ENCODE data around the gene ANK2.

- TF ChIP-seq GATA2 (IDR thresholded peaks at IDR 0.05; ENCODE audit: low read depth, low read length) (no peak), GATA3 (IDR thresholded peaks at IDR 0.05; ENCODE audit: low read depth, low read length) (no peak)
Measured at GRCh38 chr4:113285501-113285900, 236.0 kb downstream of the ANK2 start.
